OCI-LY7 (cell line): Measurements from ENCODE around the gene HAND2.

Source experiments
- CTCF ChIP-seq: fragments of 200-600 bp; sonication (generic); conservative IDR thresholded peaks from 2 replicates; pipeline ENCODE4 v1.5.1; 2014; ENCODE audit warnings: mild to moderate bottlenecking, antibody characterized with exemption, low read length, moderate library complexity, mixed read lengths
- EZH2phosphoT487 ChIP-seq: fragments of 200-600 bp; sonication (generic); IDR thresholded peaks from 2 replicates; pipeline ENCODE4 v1.6.1; 2018; ENCODE audit warnings: low read depth, borderline replicate concordance, mild to moderate bottlenecking, mixed run types, antibody characterized with exemption, low read length, moderate library complexity, mixed read lengths

DNA sequence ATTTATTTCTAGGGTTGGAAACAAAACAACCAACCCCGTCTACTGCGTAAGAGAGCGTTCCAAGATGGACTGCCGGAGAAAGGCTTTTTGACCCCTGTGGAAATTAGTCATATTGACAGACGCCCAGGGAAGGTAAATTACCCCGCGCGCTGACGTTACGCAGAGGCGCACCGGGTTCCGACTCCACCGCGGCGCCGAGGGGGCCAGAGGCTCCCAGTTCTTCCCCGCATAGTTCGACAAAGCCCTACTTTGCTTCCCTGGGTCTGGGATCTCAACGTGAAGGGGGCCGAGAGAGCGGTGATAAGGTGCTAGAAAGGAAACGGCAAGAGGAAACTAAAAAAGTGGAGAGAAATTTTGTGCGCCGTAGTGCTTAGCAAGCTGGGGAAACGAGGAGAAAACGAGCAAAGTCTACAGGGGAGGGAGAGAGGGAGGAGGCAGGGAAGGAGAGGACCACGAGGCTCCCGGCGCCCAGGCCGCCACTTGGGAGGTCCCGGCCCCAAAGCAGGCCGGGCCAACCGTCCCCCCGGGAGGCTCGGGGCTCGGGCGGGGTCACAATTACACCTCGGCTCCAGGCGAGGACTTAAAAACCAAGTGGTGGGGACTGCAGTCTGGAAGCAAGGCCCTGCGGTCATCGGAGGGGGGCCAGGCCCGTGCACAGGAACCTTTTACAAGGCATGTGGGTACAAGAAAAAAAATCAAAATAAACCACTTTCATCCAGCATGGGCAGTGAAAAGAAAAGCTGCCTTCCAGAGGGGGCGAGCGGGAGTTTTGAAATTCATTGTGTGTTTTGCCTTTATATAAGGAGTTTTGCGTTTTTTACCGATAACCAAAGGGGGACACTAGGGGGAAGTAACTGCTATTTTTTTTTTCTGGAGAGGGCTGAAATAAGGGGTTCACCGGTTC lies 13.2 kb downstream of the HAND2 start:
- TF ChIP-seq CTCF: no peak
- TF ChIP-seq EZH2phosphoT487: no peak
